ENCODE data around the gene EFCAB11.

Gene EFCAB11

GRCh38 chr14:89814126-89814525 is 140.4 kb downstream of the EFCAB11 start:
- no peak for DNase-seq (ENCODE audit: low read depth, low spot score)

GRCh38 chr14:89813617-89814031 is 140.9 kb downstream of the EFCAB11 start:
- DNase-seq (ENCODE audit: low read depth, low spot score): no peak

- DNase-seq (ENCODE audit: low read depth, low spot score): no peak
These were observed 142.5 kb downstream of the EFCAB11 start for GRCh38 chr14:89811954-89812575.

- no peak for DNase-seq (ENCODE audit: low read depth, low spot score)
These were observed 144.4 kb downstream of the EFCAB11 start for GRCh38 chr14:89810101-89810500.

GRCh38 chr14:89807892-89808291 is 146.6 kb downstream of the EFCAB11 start:
- no peak for DNase-seq (ENCODE audit: low read depth, low spot score)

- DNase-seq (ENCODE audit: low read depth, low spot score): no peak
These were observed 147.4 kb downstream of the EFCAB11 start for GRCh38 chr14:89807151-89807550.

GRCh38 chr14:89806451-89806850 is 148.1 kb downstream of the EFCAB11 start:
- no peak for DNase-seq (ENCODE audit: low read depth, low spot score)

- no peak for DNase-seq (ENCODE audit: low read depth, low spot score)
These were observed 149.0 kb downstream of the EFCAB11 start for GRCh38 chr14:89805501-89805900.

GRCh38 chr14:89803542-89803941 is 151.0 kb downstream of the EFCAB11 start:
- no peak for DNase-seq (ENCODE audit: low read depth, low spot score)

- no peak for DNase-seq (ENCODE audit: low read depth, low spot score)
These were observed 153.4 kb downstream of the EFCAB11 start for GRCh38 chr14:89801136-89801535.

GRCh38 chr14:89798212-89798773 is 156.2 kb downstream of the EFCAB11 start:
- DNase-seq (ENCODE audit: low read depth, low spot score): no peak

- DNase-seq (ENCODE audit: low read depth, low spot score): no peak
These were observed 157.4 kb downstream of the EFCAB11 start for GRCh38 chr14:89797148-89797547.

GRCh38 chr14:89794096-89794495 is 160.4 kb downstream of the EFCAB11 start:
- no peak for DNase-seq (ENCODE audit: low read depth, low spot score)

GRCh38 chr14:89793367-89793716 is 161.2 kb downstream of the EFCAB11 start:
- no peak for DNase-seq (ENCODE audit: low read depth, low spot score)

GRCh38 chr14:89792489-89793366 is 161.8 kb downstream of the EFCAB11 start:
- no peak for DNase-seq (ENCODE audit: low read depth, low spot score)

GRCh38 chr14:89787525-89787924 is 167.0 kb downstream of the EFCAB11 start:
- no peak for DNase-seq (ENCODE audit: low read depth, low spot score)

- DNase-seq (ENCODE audit: low read depth, low spot score): no peak
These were observed 173.5 kb downstream of the EFCAB11 start for GRCh38 chr14:89781046-89781445.

- DNase-seq (ENCODE audit: low read depth, low spot score): no peak
These were observed 174.8 kb downstream of the EFCAB11 start for GRCh38 chr14:89779707-89780106.

GRCh38 chr14:89775946-89776345 is 178.6 kb downstream of the EFCAB11 start:
- no peak for DNase-seq (ENCODE audit: low read depth, low spot score)

- DNase-seq (ENCODE audit: low read depth, low spot score): no peak
These were observed 179.4 kb downstream of the EFCAB11 start for GRCh38 chr14:89775151-89775550.

- peak; percentile 50 for DNase-seq (ENCODE audit: low read depth, low spot score)
These were observed 180.8 kb downstream of the EFCAB11 start for GRCh38 chr14:89773644-89774316.

- no peak for DNase-seq (ENCODE audit: low read depth, low spot score)
These were observed 181.4 kb downstream of the EFCAB11 start for GRCh38 chr14:89773151-89773550.
